ENCODE results near the gene PGLYRP2.

The PGLYRP2 gene

GRCh38 chr19:15447057-15447456 lies 32.2 kb downstream of the PGLYRP2 start:
- Histone ChIP-seq H3K4me3 (ENCODE audit: severe bottlenecking) (no peak overlapping the region), H3K27me3 (ENCODE audit: insufficient read depth, poor library complexity, severe bottlenecking) (no peaks in the 10 kb centered on the region), H3K27ac (ENCODE audit: poor library complexity, severe bottlenecking) (no peak overlapping the region), H3K9me3 (ENCODE audit: severe bottlenecking) (no peaks in the 10 kb centered on the region), H3K36me3 (ENCODE audit: low read depth) (no peaks in the 10 kb centered on the region), H3K4me1 (ENCODE audit: insufficient read depth, poor library complexity, severe bottlenecking) (no peaks in the 10 kb centered on the region)
- TF ChIP-seq CTCF (IDR thresholded peaks at IDR 0.05; ENCODE audit: poor library complexity, severe bottlenecking): no peak
- DNase-seq (ENCODE audit: low spot score): no peak
- ATAC-seq (ENCODE audit: low read depth): no peak

- TF ChIP-seq CTCF (IDR thresholded peaks at IDR 0.05; ENCODE audit: poor library complexity, severe bottlenecking): no peak
- Histone ChIP-seq H3K4me3 (ENCODE audit: severe bottlenecking) (no peak overlapping the region), H3K36me3 (ENCODE audit: low read depth) (no peaks in the 10 kb centered on the region), H3K4me1 (ENCODE audit: insufficient read depth, poor library complexity, severe bottlenecking) (no peaks in the 10 kb centered on the region), H3K9me3 (ENCODE audit: severe bottlenecking) (no peaks in the 10 kb centered on the region), H3K27ac (ENCODE audit: poor library complexity, severe bottlenecking) (no peak overlapping the region), H3K27me3 (ENCODE audit: insufficient read depth, poor library complexity, severe bottlenecking) (no peaks in the 10 kb centered on the region)
- ATAC-seq (ENCODE audit: low read depth) (no peak), DNase-seq (ENCODE audit: low spot score) (no peak)
Observed at GRCh38 chr19:15445807-15446376, 33.4 kb downstream of the PGLYRP2 start.

GRCh38 chr19:15445227-15445605 lies 34.1 kb downstream of the PGLYRP2 start:
- no peak for DNase-seq (ENCODE audit: low spot score)
- H3K9me3 ChIP-seq (ENCODE audit: severe bottlenecking): no peaks in the 10 kb centered on the region
- ATAC-seq (ENCODE audit: low read depth): no peak
- H3K27me3 ChIP-seq (ENCODE audit: insufficient read depth, poor library complexity, severe bottlenecking): no peaks in the 10 kb centered on the region
- H3K36me3 ChIP-seq (ENCODE audit: low read depth): no peaks in the 10 kb centered on the region
- H3K4me1 ChIP-seq (ENCODE audit: insufficient read depth, poor library complexity, severe bottlenecking): no peaks in the 10 kb centered on the region
- no peak for TF ChIP-seq CTCF (IDR thresholded peaks at IDR 0.05; ENCODE audit: poor library complexity, severe bottlenecking)
- no peak overlapping the region for H3K4me3 ChIP-seq (ENCODE audit: severe bottlenecking)
- no peak overlapping the region for H3K27ac ChIP-seq (ENCODE audit: poor library complexity, severe bottlenecking)

GRCh38 chr19:15444505-15445226 lies 34.6 kb downstream of the PGLYRP2 start:
- TF ChIP-seq CTCF (IDR thresholded peaks at IDR 0.05; ENCODE audit: poor library complexity, severe bottlenecking): no peak
- Histone ChIP-seq H3K27me3 (ENCODE audit: insufficient read depth, poor library complexity, severe bottlenecking) (no peaks in the 10 kb centered on the region), H3K4me3 (ENCODE audit: severe bottlenecking) (no peak overlapping the region), H3K4me1 (ENCODE audit: insufficient read depth, poor library complexity, severe bottlenecking) (no peaks in the 10 kb centered on the region), H3K36me3 (ENCODE audit: low read depth) (no peaks in the 10 kb centered on the region), H3K27ac (ENCODE audit: poor library complexity, severe bottlenecking) (no peak overlapping the region), H3K9me3 (ENCODE audit: severe bottlenecking) (no peaks in the 10 kb centered on the region)
- DNase-seq (ENCODE audit: low spot score): no peak
- no peak for ATAC-seq (ENCODE audit: low read depth)

- H3K4me3 ChIP-seq (ENCODE audit: severe bottlenecking): no peak overlapping the region
- no peak overlapping the region for H3K27ac ChIP-seq (ENCODE audit: poor library complexity, severe bottlenecking)
- no peak for ATAC-seq (ENCODE audit: low read depth)
- DNase-seq (ENCODE audit: low spot score): no peak
- H3K4me1 ChIP-seq (ENCODE audit: insufficient read depth, poor library complexity, severe bottlenecking): no peaks in the 10 kb centered on the region
- TF ChIP-seq CTCF (IDR thresholded peaks at IDR 0.05; ENCODE audit: poor library complexity, severe bottlenecking): no peak
- no peaks in the 10 kb centered on the region for H3K27me3 ChIP-seq (ENCODE audit: insufficient read depth, poor library complexity, severe bottlenecking)
- no peaks in the 10 kb centered on the region for H3K36me3 ChIP-seq (ENCODE audit: low read depth)
- no peaks in the 10 kb centered on the region for H3K9me3 ChIP-seq (ENCODE audit: severe bottlenecking)
Observed at GRCh38 chr19:15443838-15444237, 35.5 kb downstream of the PGLYRP2 start.
